ENCODE measurements around the gene RUNX1.

DNA sequence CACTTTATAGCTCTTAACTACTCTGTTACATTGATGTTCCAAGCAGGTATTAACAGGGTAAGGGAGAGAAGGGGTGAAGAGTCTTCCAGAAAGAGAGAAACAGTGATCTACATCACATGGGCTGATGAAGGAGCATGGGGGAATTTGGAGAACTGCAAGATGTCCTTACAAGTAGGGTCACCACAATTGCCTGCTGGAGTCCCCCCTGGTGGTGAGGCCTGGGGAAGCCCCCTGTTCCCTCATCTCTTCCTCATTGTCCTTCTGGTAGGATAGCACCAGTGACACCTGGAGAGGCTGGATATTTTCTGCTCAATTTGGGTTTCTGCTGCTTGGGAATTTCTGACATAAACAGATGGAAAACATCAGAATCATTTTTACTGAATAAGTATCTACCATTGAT is 126.6 kb downstream of the RUNX1 start:
- TF ChIP-seq CHD2 (IDR thresholded peaks at IDR 0.05; ENCODE audit: low read length, partially characterized antibody): no peak
- TF ChIP-seq, protein P1, sequence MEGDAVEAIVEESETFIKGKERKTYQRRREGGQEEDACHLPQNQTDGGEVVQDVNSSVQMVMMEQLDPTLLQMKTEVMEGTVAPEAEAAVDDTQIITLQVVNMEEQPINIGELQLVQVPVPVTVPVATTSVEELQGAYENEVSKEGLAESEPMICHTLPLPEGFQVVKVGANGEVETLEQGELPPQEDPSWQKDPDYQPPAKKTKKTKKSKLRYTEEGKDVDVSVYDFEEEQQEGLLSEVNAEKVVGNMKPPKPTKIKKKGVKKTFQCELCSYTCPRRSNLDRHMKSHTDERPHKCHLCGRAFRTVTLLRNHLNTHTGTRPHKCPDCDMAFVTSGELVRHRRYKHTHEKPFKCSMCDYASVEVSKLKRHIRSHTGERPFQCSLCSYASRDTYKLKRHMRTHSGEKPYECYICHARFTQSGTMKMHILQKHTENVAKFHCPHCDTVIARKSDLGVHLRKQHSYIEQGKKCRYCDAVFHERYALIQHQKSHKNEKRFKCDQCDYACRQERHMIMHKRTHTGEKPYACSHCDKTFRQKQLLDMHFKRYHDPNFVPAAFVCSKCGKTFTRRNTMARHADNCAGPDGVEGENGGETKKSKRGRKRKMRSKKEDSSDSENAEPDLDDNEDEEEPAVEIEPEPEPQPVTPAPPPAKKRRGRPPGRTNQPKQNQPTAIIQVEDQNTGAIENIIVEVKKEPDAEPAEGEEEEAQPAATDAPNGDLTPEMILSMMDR (IDR thresholded peaks at IDR 0.05): no peak
